Astrocyte of the hippocampus (primary cell): Measurements from ENCODE around the gene CDHR5.

Experiments
- DNase-seq: peaks from one replicate; pipeline ENCODE4 v3.0.0; 2011; ENCODE audit warnings: low read depth, low spot score

CDHR5 gene

GRCh38 chr11:611001-611996 lies 13.5 kb downstream of the CDHR5 start:
- no peak for DNase-seq

- DNase-seq, result no peak
These were observed 14.5 kb downstream of the CDHR5 start for GRCh38 chr11:610146-610801.

- DNase-seq, result no peak
These were observed 15.4 kb downstream of the CDHR5 start for GRCh38 chr11:609341-609811.

- no peak for DNase-seq
These were observed 15.9 kb downstream of the CDHR5 start for GRCh38 chr11:608791-609251.

- DNase-seq, result no peak
These were observed 16.6 kb downstream of the CDHR5 start for GRCh38 chr11:607971-608659.

GRCh38 chr11:607020-607780 lies 17.6 kb downstream of the CDHR5 start:
- DNase-seq, result no peak

GRCh38 chr11:606245-606644 lies 18.5 kb downstream of the CDHR5 start:
- peak; percentile 78 for DNase-seq

GRCh38 chr11:605286-606129 lies 19.2 kb downstream of the CDHR5 start:
- DNase-seq, result no peak

- no peak for DNase-seq
These were observed 21.6 kb downstream of the CDHR5 start for GRCh38 chr11:603154-603553.

- no peak for DNase-seq
These were observed 23.0 kb downstream of the CDHR5 start for GRCh38 chr11:601573-602245.

- no peak for DNase-seq
These were observed 26.6 kb downstream of the CDHR5 start for GRCh38 chr11:598005-598680.

GRCh38 chr11:597166-597725 lies 27.5 kb downstream of the CDHR5 start:
- no peak for DNase-seq

- DNase-seq, result no peak
These were observed 28.4 kb downstream of the CDHR5 start for GRCh38 chr11:596374-596773.

- no peak for DNase-seq
These were observed 29.4 kb downstream of the CDHR5 start for GRCh38 chr11:595400-595799.

- no peak for DNase-seq
These were observed 31.4 kb downstream of the CDHR5 start for GRCh38 chr11:593347-593746.

- DNase-seq, result no peak
These were observed 31.8 kb downstream of the CDHR5 start for GRCh38 chr11:592918-593317.

GRCh38 chr11:592501-592900 lies 32.3 kb downstream of the CDHR5 start:
- no peak for DNase-seq

GRCh38 chr11:590997-591396 lies 33.8 kb downstream of the CDHR5 start:
- no peak for DNase-seq

- DNase-seq, result no peak
These were observed 35.0 kb downstream of the CDHR5 start for GRCh38 chr11:589798-590197.
